GM18907 (cell line): ENCODE data around the gene CCDC185.
"Not testable (repeated sequence)": the region's sequence is repeated elsewhere in the genome, so short reads cannot be mapped to it uniquely, and the experiment has no call there.

Source experiments
- ATAC-seq: cut with Tn5 transposase; IDR thresholded peaks from one replicate; pipeline ENCODE4 v1.9.1; 2021; ENCODE audit warnings: mild to moderate bottlenecking, moderate library complexity; ENCODE audit not compliant: unreplicated experiment

The CCDC185 gene

GRCh38 chr1:223394242-223394641 is 1.0 kb downstream of the CCDC185 start:
- ATAC-seq = no peak

- no peak for ATAC-seq
Observed at GRCh38 chr1:223394706-223395105, 1.5 kb downstream of the CCDC185 start.

- not testable (repeated sequence) for ATAC-seq
Observed at GRCh38 chr1:223399393-223399792, 6.2 kb downstream of the CCDC185 start.

DNA sequence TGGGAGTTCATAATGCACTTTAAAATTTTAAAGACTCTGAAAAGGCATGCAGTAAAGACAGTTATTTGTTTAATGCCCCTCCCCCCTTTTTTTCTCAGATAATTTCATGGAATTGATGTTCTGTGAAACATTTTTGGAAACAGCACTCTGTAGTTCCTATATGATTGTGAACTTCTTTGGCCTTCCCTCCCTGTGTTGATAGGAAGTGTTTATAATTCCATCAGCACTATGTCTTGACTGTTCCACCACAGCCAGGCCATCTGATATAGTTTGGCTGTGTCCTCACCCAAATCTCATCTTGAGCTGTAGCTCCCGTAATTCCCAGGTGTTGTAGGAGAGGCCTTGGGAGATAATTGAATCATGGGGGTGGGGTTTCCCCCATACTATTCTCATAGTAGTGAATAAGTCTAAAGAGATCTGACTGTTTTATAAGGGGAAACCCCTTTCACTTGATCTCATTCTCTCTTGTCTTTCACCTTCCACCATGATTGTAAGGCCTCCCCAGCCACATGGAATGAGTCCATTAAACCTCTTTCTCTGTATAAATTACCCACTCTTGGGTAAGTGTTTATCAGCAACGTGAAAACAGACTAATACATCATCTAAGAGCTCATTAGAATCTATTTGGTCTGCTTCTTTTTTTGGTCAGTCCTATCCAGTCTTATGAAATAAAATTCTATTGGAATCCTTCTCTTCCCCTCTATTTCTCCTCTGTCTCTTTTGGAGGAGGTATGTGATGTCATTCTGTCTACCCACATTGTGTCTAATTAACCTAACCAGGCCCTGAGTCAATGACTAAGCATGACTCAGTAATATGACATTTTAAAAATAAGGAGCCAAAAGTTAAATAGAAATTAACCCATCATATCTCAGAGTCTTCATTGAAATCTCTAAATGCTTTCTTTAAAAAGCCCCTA is 8.9 kb downstream of the CCDC185 start:
- no peak for ATAC-seq

GRCh38 chr1:223402790-223403142 is 9.6 kb downstream of the CCDC185 start:
- no peak for ATAC-seq

DNA sequence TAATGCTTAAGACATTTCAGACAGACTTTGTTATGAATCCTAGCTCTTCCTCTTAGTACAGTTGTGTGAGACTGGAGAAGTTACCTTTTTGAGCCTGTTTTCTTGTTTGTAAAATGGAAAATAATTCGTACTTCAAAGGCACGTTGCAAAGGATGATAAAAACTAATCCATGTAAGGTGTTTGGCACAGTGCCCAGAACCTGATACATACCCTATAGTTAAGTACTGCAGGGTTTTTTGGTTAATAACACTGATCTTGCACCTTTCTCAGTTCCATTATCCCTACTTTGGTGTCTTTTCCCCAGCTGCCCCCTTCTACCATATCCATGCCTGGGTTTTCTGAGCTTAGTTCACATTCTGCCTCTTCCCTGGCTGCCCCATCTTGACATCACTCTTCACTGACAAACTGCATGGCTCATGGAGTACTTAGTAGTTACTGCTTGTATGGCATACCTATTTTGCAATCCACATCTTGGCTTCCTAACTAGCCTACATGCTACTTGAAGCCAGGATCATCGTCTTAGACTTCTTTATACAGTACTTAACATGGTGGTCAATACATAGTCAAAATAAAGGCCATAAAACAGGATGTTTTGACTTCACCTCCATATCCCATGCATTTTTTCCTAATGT is 10.1 kb downstream of the CCDC185 start:
- no peak for ATAC-seq

DNA sequence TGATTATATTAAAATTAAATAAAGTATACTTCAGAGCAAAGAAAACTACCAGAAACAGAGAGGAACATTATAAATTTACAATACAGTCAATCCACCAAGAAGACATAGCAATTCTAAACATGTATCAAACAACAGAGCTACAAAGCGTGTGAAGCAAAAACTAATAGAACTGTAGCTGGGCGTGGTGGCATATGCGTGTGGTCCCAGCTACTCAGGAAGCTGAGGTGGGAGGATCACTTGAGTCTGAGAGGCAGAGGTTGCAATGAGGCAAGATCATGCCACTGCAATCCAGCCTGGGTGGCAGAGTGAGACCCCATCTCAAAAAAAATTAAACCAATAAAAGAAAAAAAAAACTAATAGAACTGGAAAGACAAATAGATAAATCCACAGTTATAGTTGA is 12.3 kb downstream of the CCDC185 start:
- no peak for ATAC-seq

GRCh38 chr1:223410036-223410435 is 16.8 kb downstream of the CCDC185 start:
- no peak for ATAC-seq

DNA sequence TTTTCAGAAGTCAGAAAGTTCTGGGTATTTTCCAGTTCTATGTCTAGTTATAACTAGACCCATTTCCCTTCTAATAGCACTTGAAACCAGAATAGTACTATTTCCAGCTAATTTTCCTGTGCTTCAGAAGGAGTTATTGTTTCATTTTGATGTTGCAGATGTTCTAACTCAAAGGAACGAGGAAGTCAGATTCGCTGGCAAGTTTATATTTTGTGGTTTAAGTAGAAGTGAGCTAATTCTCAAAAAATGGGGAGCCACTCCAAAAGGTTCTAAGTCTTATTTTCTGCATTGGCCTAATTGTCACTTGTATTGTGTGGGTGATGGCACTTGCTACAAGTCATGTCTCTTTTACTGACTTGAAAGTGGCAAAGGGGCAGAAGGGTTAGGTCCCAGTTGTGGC is 18.1 kb downstream of the CCDC185 start:
- ATAC-seq = no peak

DNA sequence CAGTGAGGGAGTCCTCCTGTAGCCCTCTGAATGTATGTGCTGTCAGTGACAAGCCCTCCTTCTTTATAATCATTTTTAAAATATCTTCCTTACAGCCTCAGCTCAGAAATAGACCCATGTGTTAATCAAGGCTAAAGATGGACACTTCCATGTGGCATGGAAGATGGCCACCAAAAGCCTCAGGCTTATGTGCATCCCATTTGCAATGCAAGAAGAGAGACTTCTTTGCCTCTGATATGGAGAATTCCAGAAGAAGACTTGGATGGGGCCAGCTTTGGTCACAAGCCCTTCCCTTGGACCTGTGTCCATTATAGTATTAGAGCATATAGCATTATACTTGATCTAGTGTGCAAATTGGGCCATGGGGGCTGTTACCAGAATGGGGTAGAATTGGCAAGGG is 18.5 kb downstream of the CCDC185 start:
- no peak for ATAC-seq

- no peak for ATAC-seq
Observed at GRCh38 chr1:223413216-223413615, 20.0 kb downstream of the CCDC185 start.

DNA sequence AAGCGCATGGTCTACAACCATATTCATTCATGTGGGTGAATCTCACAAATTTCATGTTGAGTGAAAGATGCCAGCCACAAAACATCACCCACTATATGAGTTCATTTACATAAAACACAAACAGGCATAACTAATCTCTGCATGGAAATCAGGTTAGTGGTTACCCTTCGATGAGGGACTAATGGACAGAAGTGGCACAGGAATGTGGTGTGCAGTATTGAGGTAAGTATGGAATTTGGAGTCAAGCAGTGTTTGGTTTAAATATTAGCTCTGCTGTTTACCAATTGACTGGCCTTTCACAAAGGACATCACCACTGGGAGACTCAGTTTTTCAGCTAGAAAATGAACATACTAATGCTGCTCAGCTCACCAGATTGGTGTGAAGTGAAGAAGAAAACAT is 24.2 kb downstream of the CCDC185 start:
- no peak for ATAC-seq

DNA sequence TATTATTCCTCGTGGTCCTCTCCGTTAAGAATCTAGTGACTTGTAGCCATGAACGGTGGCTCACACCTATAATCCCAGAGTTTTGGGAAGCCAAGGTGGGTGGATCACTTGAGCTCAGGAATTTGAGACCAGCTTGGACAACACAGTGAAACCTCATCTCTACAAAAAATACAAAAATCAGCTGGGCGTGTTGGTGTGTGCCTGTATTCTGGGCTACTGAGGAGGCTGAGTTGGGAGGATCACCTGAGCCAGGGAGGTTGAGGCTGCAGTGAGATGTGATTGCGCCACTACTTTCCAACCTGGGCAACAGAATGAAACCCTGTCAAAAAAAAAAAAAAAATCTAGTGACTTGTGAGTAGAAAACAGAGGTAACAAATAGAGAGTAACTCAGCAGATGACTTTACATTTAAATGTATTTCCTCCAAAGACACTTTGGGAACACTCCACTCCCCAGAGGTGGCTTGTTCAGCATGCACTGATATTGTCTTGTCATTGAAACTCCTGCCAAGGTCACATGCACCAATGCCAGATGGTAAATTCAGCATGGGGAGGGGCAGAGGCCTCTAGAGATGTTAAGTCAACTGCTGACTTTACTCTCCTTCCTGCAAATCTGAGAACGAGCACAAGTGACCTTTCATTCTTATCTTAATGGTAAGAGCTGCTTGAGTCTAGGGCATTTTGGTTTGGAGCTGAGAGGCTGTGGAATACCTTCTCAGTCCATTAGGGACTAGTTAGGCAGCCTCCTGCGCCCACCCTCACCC is 24.9 kb downstream of the CCDC185 start:
- ATAC-seq = no peak

GRCh38 chr1:223419115-223419514 is 25.9 kb downstream of the CCDC185 start:
- ATAC-seq = no peak

DNA sequence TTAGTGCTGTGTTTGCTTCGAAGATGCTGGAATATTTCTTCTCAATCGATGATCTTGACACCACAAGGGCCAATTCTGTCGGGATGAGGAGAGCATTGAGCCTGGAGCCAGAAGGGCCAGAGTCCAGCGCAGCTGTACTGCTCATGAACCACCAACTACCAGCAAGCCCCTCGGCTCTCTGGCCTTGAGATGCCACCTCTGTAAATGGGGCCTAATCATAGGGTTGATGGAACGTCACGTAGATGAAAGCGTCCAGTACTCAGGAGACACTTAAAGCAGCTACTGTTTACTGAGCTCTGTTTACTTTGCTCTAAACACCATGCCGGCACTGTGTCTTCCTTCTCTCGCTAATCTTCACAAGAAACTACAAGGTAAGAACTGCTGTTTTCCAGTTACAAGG is 26.3 kb downstream of the CCDC185 start:
- ATAC-seq = no peak

- no peak for ATAC-seq
Observed at GRCh38 chr1:223421025-223421424, 27.8 kb downstream of the CCDC185 start.

DNA sequence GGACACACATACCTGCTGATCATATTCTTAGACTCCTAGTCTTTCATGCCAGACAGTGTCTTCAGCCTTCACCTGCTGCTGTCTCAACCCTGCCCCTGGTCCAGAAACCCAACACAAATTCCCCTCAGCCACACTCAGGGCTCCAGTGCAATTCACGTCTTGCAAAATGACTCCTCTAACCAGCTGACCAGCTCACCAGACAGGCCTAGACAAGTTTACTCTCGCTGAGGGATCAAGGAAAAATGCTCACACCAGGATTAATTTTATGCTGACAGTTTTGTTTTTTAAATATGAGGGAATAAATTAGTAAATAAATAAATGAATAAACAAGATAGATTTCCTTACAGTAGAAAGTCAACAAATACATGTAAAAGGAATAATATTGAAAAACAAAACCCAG is 28.5 kb downstream of the CCDC185 start:
- ATAC-seq = no peak

DNA sequence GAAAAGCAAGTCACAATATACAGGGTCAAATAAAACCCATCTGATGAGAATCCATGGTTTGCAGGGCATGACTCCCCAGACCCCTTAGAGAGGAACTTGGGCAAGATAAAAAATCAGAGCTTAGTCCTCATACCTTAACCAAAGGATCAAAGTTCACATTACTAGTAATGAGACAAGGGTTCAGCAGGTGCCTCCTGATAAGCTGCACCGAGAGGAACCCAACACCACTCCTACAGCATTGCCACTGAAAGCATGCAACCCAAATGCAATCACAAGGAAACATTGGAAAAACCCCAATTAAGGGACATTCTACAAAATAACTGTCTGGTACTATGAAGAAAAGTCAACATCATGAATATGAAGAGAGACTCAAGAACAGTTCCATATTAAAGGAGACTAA is 29.7 kb downstream of the CCDC185 start:
- no peak for ATAC-seq

DNA sequence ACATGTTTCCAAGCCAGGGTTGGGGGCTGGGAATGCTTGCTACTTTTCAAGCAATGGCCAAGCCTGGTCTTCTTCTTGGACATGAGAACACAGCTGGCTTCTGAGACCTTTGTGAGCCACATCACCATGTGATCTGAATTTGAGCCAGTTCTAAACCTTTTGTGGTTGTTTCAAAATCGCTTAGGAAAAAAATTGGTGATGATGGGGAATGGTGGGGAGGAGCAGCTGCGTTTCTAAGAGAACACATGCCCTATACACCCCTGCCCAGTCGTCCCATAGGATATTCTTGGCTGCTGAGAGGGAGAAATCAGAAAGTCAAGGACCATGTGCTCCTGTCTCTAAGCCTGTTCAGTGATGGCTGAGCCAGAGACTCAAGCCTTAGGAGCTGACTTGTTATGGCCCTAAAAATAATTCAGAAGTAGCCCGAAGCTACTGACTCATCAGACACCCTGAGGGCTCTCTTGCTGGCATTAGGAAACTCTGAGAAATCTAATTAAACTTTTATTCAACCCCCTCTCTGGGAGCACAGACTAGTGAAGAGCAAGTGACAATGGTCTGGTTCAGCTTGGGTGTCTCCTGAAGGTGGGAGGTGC is 30.5 kb downstream of the CCDC185 start:
- ATAC-seq = no peak

DNA sequence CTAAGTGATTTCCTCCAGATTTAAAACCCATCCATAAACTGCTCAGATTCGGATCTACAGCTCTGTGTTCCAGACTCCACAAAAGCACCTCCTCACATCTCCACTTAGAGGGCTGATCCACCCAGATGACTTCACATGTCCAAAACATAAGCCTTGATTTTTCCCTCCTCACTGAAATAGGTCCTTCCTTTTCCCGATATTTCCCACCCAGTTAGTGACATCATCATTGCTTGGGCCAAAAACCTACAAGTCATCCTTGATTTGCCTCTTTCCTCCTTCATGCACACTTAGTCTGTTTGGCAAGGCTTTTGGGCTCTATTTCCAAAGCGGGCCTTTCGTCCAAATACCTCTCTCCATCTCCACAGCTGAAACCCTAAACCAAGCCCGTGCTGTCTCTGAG is 32.3 kb downstream of the CCDC185 start:
- no peak for ATAC-seq

DNA sequence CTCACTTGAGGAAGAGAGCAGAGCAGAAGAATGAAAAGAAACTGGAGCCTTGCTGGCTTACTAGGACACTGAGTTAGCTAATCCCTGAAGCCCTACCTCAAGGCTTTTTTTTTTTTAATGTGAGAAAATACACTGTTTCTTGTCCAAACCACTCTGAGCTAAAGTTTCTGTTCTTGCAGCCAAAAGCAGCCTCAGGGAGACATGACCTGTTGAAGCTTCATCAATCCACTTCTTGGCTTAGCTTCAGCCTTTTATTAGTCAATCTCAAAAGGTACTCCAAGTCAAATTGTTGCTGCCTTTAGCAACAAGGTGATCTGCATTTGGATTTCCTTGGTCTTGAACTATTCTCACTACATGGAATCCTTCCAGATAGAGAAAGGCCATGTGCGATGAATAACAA is 33.7 kb downstream of the CCDC185 start:
- no peak for ATAC-seq
